Omental fat pad (tissue), 4 donors: ENCODE results near the gene FLT3LG. TPM values are rescaled to one million over a fixed set of nuclear protein-coding genes. Genes with fewer than 3 reads are reported as not detected.

Experiments
- ATAC-seq: fragments of 150-250 bp; one replicate; pipeline ENCODE4 v1.9.1; 2016; ENCODE audit warnings: mild to moderate bottlenecking, moderate library complexity; ENCODE audit not compliant: low FRiP score
- DNase-seq: peaks from one replicate; pipeline ENCODE4 v3.0.0-alpha.2; 2019; ENCODE audit warnings: low spot score
- CTCF ChIP-seq, 3 donors: fragments of 450-650 bp; IDR thresholded peaks; one replicate each; pipeline ENCODE4 v1.5.1; 2016 to 2017; ENCODE audit warnings: antibody characterized with exemption in 3 of 3, mild to moderate bottlenecking in 3 of 3, moderate library complexity in 2 of 3
- total RNA-seq, 4 donors: library from RNA; depleted of rRNA; stranded (reverse); fragments of >200 nt; gene quantifications; one replicate each; pipeline ENCODE4 v1.1.0, GENCODE V29; 2016

Gene FLT3LG
- total RNA-seq, 4 donors from 2014 or later: 2.3 to 11.2 (median 2.6) TPM

DNA sequence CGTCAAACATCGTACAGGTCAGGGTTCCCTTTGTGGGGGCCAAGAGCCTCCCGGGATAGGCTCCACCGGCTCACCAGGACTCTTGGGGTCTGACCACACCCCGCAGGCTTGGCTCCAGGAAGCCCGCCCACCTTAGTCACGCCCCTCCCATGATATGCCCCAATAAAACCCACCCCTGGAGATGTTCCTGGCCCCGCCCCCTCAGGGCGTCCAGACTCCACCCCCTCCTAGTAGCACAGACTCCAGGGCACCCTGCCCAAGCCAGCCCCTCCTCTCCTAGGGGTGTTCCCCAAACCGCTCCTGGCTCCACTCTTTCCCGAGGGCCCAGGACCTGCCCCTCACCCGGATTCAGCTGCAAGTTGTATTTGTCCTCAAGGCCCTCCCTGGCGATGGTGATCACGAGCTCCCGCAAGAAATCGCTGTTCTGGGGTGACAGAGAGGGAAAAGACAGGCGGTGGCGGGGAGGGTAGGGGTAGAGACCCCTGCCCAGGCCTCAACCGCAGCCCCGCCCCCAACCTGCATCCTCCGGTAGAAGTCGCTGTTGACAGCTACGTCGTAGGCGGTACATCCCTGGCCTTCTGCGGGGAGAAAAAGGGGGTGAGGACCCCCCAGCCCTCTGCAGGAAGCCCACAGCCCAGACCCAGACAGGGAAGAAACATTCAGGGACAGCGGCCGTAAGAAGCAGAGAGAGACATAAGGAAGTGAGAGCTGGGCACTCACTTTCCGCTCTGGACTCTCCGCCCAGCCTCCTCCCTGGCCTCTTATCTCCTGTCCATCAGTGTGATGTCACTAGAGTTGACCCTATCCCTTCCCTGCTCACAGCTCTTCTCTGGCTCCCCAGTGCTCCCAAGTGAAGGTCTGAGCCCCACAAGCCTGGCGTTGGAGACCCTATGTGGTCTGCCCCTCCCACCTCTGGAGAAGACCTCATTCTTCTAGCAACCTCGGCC lies 26.3 kb upstream of the FLT3LG start:
- DNase-seq (no peak), ATAC-seq (no peak)
- no peak for TF ChIP-seq CTCF (IDR thresholded peaks at IDR 0.05)

- DNase-seq (no peak), ATAC-seq (no peak)
- TF ChIP-seq CTCF (IDR thresholded peaks at IDR 0.05): no peak
Measured at GRCh38 chr19:49448432-49448786, 25.6 kb upstream of the FLT3LG start.

DNA sequence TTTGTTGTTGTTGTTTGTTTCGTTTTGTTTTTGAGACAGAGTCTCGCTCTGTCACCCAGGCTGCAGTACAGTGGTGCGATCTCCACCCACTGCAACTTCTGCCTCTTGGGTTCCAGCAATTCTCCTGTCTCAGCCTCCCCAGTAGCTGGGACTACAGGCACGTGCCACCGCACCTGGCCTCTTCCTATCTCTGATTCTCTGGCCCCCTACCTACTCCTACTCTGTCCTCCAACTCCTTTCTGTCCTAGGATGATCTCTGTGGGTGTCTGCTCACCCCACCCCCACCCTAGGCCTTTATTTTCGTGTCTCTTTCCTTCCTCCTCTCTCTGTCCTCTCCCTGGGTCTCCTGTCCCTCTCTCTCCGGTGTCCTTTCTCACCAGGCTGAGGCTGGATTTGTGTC lies 23.6 kb upstream of the FLT3LG start:
- no peak for DNase-seq
- ATAC-seq: no peak
- TF ChIP-seq CTCF (IDR thresholded peaks at IDR 0.05): no peak

DNA sequence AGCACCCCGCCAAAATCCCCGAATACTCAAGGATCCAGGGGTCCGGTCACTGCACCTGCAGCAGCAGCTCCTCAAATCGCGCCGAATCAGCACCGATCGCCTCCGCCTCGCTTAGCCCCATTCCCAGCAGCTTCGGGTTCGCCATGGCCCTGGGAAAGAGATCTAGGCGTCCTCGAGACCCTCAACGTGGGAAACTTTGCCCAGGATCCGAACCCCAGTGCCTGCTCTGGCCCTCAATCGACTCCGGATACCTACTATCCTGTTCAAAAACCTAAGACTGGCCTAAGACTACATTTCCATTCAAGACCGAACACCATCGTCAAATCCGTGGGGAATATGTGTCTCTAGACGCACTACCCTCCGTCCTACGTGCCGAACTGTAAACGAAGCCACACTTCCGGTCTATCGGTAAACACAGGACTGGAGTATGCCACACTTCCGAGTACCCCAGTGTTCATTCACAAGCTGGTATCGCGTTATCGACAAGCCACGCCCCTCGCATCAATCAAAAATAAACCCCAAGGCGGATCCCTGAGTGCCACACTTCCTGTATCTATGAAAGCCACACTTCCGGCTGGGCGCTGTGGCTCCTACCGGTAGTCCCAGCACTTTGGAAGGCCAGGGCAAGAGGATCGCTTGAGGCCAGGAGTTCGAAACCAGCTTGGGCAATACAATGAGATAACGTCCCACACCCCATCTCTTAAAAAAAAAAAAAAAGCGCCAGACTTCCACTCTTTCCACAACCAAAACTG lies 22.4 kb upstream of the FLT3LG start, which contains the start of gene PIH1D1:
PIH1D1 (minus strand) TSS at position 385 of the 752 bp plus-strand sequence; CDS start at position 145, 240 bp downstream.
- DNase-seq (peak; percentile 95), ATAC-seq (peak; percentile 85)
- TF ChIP-seq CTCF (IDR thresholded peaks at IDR 0.05): no peak

DNA sequence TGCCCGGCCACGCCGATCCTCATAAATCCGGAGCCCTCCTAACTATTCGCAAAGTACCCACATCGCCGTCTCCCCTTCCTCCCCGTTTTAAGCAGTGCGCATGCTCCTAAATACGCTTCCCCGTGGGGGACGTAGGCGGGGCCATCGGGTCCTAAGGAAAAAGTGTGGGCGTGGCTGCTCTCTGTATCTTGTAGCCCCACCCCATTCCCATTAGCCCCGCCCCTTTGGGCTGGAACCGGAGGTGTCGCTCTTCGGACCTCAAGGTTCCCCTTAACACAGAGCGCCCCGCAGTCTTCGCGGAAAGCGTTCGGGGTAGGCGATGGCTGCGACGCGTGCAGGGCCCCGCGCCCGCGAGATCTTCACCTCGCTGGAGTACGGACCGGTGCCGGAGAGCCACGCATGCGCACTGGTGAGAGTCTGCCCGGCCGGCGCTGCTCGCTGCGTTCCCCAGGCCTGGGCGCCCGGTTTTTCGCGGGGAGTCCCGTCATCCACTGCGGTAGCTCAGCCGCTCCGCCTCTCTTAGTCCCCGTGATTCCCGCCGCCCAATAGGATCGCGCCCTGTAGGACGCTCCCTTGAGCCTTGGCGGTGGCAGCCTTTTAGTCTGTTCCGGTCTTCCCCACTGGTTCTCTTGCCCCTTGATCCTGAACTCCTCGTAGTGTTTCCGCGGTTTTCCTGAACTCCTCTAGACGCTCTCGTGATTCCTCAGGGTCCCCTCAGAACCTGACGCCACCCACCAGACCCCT lies 20.8 kb upstream of the FLT3LG start, which contains the start of gene ALDH16A1:
ALDH16A1 (plus strand) TSS at position 213 of the 744 bp plus-strand sequence; CDS start at position 320, 107 bp downstream.
- peak; percentile 88 for DNase-seq
- ATAC-seq: peak; percentile 94
- no peak for TF ChIP-seq CTCF (IDR thresholded peaks at IDR 0.05)

DNA sequence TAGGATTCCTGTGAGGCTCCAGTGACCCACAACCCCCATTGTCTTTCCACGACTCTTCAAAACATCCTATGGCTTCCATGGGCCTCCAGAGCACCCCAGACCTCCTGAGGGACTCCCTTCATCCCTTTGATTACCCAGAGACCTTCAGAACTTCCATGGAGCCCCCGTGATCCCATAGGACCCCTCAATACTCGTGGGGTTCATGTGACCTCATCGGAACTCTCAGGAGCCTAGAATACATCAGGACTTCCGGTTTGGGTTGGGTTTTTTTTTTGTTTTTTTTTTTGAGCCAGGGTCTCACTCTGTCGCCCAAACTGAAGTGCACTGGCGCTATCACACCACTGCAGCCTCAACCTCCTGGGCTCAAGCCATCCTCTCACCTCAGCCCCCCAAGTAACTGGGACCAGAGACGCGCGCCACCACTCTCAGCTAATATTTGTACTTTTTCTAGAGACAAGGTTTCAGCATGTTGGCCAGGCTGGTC lies 20.2 kb upstream of the FLT3LG start:
- no peak for TF ChIP-seq CTCF (IDR thresholded peaks at IDR 0.05)
- DNase-seq (no peak), ATAC-seq (no peak)
